Stimulated activated CD8-positive, alpha-beta memory T cell treated with anti-CD3 and anti-CD28 coated beads, Interleukin-12 subunit alpha, Interleukin-12 subunit beta, amount 100 ng/mL, for 1 hour (primary cell): ENCODE data around the gene OPN4.

Source experiments
- DNase-seq: peaks from one replicate; pipeline ENCODE4 v3.0.0-alpha.2; 2020; ENCODE audit warnings: low read depth

The OPN4 gene

GRCh38 chr10:86699991-86700840 is 45.9 kb downstream of the OPN4 start:
- DNase-seq, result no peak

- no peak for DNase-seq
These were observed 46.7 kb downstream of the OPN4 start for GRCh38 chr10:86700851-86701617.

- no peak for DNase-seq
These were observed 48.8 kb downstream of the OPN4 start for GRCh38 chr10:86703176-86703575.

GRCh38 chr10:86705139-86705538 is 50.8 kb downstream of the OPN4 start:
- DNase-seq, result no peak

- no peak for DNase-seq
These were observed 51.6 kb downstream of the OPN4 start for GRCh38 chr10:86705905-86706304.

GRCh38 chr10:86706401-86706841 is 52.1 kb downstream of the OPN4 start:
- no peak for DNase-seq

- no peak for DNase-seq
These were observed 52.6 kb downstream of the OPN4 start for GRCh38 chr10:86706977-86707376.

- DNase-seq, result no peak
These were observed 53.2 kb downstream of the OPN4 start for GRCh38 chr10:86707505-86707904.

GRCh38 chr10:86708068-86708782 is 53.9 kb downstream of the OPN4 start:
- no peak for DNase-seq

- no peak for DNase-seq
These were observed 54.5 kb downstream of the OPN4 start for GRCh38 chr10:86708783-86709380.

GRCh38 chr10:86709396-86710185 is 55.2 kb downstream of the OPN4 start:
- no peak for DNase-seq

- peak; percentile 70 for DNase-seq
These were observed 56.7 kb downstream of the OPN4 start for GRCh38 chr10:86710987-86711512.

GRCh38 chr10:86711513-86712316 is 57.4 kb downstream of the OPN4 start:
- DNase-seq, result peak; percentile 4

GRCh38 chr10:86712317-86712707 is 58.0 kb downstream of the OPN4 start:
- no peak for DNase-seq

- DNase-seq, result no peak
These were observed 60.9 kb downstream of the OPN4 start for GRCh38 chr10:86715156-86715795.

GRCh38 chr10:86715836-86716235 is 61.5 kb downstream of the OPN4 start:
- no peak for DNase-seq
